ENCODE results near the gene NDEL1.
"Not testable (repeated sequence)": the region's sequence is repeated elsewhere in the genome, so short reads cannot be mapped to it uniquely, and the experiment has no call there.

The NDEL1 gene, protein sequence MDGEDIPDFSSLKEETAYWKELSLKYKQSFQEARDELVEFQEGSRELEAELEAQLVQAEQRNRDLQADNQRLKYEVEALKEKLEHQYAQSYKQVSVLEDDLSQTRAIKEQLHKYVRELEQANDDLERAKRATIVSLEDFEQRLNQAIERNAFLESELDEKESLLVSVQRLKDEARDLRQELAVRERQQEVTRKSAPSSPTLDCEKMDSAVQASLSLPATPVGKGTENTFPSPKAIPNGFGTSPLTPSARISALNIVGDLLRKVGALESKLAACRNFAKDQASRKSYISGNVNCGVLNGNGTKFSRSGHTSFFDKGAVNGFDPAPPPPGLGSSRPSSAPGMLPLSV

DNA sequence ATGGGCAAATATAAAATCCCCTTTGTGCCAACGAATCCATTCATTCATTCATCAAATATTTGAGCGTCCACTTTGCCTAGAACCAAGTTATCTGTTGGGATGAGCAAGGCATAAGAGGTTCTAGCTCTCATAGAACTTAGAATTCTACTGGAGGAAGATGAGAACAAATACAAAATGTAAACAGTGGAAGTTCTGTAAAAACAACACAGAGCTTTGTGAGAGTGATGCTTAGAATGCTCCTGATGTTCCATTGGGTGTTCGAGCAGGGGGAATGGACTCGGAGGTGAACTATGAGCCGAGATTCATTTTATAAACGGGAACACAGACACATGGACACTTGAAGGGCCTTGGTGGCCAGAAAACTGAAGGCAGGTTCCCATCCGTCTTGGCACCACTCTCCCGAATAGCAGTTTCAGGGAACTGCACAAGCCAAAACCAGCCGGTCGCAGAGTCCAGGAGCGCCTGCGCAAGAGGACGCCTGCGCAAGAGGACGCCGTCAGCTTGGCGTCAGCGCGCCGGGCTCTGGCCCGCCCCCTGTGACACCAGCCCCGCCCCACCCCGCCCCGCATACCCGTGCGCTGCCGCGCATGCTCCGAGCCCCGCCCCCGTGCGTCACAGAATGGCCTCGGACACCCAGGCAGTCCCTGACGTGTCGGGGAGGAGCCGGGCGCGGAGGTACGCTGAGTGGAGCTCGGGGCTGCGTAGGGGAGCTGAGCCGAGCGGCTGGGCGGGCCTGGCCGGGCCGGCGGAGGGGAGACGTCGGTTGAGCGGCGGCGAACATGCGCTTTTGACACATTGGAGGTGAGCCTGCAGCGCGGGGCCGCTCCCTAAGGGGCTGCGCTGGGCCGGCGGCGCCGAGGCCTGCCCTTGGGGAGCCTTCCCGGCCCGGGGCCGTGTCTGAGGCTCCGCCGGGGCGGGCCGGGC lies at the start of gene NDEL1:
NDEL1 (plus strand) TSS at position 640 of the 924 bp plus-strand sequence. CDS start 8,388 bp downstream, outside the sequence.
- DNase-seq, result peak; percentile 83 to 90

DNA sequence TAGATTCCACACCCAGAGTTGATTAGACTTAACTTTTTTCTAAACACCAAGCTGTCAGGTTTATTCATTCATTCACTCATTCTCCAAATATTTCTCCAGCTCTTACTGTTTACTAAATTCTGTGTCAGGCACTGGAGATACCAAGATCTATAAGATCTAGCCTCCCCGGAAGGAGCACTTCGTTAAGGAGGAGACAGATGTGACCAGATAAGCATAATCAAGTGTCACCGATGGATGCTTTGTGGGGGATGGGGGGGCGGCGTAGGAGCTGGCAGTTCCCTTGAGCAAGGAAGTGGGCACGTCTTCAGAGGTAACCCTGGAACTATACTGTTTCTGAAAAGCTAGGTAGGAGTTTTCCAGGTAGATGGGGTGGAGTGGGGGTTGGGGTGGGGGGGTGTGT lies 48.8 kb upstream of the NDEL1 start:
- no peak for DNase-seq

DNA sequence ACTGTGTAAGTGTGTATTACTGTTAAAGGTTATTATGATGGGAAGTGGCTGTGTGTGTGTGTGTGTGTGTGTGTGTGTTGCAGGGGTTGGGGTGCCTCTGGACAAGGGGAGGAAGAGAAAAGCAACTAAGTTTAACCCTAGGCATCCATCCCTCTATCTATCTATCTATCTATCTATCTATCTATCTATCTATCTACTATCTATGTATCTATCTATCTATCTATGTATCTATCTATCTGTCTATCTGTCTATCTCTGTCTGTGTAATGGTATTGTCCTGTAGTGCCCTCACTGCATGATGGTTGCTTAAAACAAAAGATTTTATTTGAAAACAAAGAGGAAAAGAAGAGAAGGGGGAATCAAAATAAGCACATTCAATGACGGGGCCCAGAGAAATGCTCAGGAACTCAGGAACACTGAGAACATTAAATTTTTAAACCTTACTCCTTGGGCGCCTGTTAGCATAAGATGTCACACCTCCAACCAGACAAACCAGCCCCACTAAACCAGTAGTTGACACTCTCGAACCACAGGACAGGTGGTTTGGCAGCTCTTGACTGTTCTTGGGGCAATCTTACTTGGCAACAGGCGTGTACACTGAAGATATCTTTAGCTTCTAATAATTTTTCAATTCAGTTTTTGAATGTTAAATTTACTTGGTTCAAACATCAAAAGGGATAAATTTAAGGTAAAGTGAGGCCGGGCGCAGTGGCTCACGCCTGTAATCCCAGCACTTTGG lies 47.6 kb upstream of the NDEL1 start:
- no peak for DNase-seq

DNA sequence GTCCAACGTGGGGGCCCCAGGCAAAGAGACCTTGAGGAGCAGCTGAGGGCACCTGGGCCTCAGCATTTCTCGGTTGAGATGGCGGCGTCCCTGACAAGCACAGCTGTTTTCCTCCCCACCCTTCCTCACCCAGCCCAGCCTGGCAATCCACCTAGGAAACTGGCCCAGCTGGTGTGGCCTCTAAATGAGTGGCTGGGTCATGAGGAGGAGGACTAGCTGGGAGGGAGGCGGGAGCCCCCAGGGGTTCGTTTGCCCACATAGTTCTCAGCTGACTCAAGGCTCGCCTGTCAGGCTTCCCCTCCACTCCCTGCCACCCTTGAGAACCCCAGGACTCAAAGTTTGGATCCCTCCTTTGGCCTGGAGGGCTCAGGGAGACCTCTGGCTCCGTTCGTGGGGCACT lies 44.0 kb upstream of the NDEL1 start:
- no peak for DNase-seq

DNA sequence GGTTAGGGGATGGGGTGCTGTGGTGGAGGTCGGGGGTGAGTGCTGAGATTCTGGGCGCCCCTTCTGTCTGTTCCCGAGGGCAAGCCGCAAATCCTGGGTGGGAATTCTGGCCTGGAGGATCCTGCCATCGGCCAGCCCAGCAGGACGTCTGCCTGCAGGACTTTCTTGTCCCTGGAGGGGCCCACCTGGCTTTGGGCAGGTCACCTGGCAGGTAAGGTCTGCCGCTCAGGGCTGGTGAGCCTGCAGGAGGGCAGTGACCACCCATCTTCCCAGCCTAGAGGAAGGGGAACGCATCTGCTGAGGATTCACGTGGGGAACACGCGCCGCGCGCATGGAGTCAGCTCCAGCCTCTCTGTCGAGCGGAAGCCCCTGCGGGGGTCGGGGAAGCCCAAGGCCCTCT lies 43.4 kb upstream of the NDEL1 start:
- no peak for DNase-seq

DNA sequence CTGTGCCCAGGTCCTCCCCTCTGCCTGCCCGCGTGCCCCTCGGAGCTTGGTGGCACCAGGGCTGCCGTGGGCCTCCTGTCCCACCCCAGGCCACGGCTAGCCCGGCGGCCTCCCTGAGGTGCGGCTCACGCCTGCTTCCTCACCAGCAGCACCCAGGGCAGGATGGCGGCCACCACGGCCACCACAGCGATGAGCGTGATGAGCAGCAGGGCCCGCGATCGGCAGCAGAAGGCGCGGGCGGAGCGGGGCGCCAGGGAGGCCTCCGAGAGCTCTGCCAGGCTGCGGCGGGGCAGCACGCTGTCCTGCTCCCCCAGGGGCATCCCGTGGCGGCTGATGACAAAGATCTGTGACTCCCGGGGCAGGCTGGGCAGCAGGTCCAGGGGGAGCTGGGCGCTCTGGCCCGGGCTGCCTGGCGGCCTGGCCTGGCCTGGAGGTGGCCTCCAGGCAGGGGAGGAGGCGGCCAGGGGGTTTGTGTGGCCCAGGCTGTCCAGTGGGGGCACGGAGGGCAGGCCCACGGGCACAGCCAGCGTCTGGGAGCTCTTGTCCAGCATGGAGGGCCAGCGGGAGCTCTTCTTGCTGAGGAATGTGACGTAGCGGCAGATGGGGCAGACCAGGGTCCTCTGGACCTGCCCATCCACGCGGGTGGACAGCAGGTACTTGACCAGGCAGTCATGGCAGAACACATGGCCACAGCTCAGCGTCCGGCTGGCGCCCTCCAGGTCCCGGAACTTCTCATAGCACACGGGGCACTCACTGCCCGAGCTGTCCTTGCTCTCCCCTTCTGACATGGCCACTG lies 42.8 kb upstream of the NDEL1 start:
- no peak for DNase-seq

DNA sequence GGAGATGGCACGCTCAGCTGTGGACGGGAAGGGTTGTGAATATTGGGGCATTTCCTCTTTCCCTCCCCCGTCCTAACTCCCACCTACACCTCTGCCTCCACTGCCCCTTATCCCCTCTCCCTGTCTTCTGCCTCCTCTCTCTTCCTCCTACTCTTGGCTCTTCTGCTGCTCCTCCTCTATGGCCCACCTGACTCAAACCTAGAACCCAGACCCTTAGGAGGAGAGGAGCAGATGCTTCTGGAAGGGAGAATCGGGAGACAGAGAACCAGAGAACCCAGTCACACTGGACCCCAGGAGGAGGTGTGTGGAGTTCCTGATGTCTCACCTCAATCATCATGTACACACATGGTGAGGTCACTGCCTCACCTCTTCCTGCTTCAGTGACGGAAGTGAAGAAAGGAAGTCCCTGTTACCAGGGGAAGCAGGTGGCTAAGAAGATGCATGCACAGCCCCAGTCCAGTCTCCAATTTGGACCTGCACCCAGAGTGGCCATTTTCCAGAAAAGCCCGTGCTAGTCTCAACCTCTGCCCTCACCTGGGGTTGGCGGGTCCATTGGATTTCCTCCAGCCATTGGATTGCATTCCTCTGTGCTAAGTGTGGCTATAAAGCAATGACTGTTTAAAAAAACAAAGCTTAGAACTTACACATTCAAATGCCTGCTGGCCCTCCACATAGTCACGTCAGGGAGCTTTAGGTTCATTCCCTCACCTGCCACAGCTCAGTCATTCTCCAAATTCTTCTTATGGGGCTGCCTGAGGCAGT lies 42.0 kb upstream of the NDEL1 start:
- no peak for DNase-seq

DNA sequence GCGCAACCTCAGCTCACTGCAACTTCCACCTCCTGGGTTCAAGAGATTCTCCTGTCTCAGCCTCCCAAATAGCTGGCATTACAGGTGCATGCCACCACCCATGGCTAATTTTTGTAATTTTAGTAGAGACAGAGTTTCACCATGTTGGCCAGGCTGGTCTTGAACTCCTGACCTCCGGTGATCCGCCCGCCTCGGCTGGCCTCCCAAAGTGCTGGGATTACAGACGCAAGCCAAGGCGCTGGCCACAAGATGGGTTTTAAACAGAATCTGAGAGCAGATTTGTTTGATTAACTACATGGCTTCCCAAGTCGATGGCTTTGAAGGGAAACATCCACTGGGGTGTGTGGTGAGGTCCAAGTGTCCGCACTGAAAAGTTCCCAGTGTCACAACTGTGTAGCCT lies 41.2 kb upstream of the NDEL1 start:
- DNase-seq, result not testable (repeated sequence)

DNA sequence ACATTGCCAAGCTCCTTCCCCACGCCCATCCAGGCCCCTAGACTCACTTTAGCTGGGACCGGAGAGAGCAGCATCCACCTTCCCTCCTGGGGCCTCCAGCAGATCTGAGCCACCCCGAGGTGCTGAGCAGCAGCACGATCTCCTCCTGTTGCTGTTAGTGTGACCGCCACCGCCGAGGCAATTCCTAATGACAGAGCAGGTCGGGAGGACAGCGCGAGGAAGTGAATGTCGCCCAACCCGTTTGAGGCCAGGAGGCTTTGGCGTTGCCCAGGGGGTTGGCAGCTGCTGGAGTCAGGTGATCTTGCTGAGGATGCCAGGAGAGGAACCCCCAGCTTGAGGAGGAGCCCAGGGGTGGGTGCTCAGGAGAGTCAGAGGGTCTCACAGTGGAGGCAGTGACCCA lies 38.0 kb upstream of the NDEL1 start, which contains the start of gene RNF222:
RNF222 (minus strand) TSS at position 192 of the 400 bp plus-strand sequence. CDS start 4,366 bp downstream, outside the sequence.
- no peak for DNase-seq

DNA sequence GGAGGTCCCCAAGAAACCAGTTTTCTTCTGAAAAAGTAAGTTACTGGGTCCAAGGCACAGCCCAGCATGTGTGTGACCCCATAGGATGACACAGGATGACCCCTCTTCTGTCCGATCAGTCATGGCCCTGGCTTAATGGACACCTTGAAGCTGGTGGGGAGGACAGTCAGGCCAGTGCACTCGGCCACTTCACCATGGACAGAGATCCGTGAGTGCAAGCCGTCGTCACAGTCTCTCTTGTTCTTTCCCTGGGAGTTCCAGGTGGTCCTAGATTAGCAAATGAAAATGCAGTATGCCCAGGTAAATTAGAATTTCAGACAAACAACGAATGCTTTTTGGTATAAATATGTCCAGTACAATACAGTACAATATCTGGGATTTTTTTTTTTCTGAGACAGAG lies 36.7 kb upstream of the NDEL1 start:
- DNase-seq, result no peak

DNA sequence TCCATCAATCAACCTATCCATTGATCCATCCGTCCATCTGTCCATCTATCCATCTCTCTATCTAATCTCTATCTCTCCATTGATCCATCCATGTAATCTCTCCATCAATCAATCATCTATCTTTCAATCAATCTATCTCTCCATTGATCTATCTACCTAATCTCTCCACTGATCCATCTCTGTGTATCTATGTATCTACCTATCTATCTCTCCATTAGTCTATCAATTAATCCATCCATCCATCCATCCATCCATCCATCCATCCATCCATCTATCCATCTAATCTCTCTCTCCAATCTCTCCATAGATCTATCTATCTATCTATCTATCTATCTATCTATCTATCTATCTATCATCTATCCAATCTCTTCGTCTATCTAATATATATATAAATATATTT lies 34.6 kb upstream of the NDEL1 start:
- DNase-seq, result no peak

DNA sequence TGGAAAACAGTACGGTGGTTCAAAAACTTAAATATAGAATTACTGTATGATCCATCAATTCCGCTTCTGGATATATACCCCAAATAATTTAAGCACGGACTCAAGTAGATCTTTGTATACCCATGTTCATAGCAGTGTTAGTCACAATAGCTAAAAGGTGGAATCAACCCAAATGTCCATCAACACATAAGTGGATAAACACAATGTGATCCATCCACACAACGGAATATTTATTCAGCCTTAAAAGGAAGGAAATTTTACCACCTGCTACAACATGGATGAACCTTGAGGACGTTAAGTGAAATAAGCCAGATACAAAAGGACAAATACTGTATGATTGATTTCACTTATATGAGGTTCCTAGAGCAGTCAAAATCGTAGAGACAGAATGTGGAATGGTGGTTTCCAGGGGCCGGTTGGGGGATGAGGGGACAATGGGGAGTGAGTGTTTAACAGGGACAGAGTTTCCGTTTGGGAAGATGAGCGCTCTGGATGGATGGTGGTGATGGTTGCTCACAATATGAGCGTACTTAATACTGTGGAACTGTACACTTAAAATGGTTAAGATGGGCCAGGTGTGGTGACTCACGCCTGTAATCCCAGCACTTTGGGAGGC lies 32.7 kb upstream of the NDEL1 start:
- no peak for DNase-seq

DNA sequence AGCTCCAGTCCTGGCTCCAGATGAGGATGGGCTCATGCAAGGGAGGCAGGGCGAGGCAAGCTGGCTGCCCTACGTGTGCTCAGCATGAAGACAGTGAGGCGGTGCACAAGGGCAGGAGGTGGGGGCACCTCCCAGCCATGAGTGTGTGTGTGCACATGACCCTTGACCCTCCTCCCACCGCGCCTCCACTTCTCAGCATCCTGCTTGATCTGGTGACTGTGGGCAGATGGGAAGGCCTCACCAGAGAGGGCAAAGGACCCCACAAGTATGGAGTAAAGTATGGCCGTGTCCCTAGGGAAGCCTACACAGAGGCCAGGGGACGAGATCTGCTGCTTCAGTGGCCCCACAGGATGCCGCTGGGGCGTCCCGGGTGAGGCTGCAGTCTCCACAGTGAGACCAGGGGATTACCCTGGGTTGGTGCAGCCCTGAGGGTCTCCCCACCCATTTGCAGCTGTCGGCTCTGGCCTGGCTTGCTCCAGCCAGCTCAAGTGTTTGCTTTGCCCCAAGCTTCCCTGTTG lies 30.1 kb upstream of the NDEL1 start:
- no peak for DNase-seq

DNA sequence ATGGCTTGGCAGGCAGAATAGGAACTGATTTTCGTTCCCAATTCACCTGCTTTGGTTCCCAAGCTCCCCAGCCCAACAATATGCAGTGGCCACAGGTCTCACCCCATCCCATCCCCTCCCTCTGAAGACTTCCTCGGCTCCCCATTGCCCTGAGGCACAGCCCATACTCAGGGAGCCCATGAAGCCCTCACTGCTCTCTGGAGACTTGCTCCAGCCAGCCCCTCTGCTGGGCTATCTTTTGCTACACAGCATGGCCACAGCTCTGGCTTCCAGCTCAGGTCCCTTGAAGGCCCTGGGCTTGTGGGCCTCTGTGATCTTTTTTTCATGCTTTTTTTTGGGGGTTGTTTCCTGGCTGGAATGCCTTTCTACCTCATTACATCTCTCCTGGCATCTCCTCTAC lies 29.5 kb upstream of the NDEL1 start:
- DNase-seq, result no peak

DNA sequence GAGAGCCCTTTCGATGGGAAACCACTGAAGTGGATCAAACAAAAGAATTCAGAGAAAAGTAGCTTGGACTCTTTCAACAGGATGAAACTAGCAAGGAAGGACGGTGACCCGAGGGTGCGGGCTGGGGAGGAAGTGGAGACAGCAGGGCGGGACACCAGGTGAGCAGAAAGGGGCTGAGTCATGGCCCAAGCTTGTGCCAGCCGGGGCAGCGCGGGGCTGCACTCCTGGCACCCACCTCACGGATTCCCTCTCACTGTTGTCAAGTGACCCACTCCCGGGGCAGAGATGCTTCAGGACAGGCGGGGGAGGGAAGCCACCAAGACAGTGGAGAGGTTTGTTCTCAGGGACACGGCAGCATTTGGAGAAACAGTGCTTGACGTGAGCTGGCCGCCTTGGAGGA lies 27.3 kb upstream of the NDEL1 start:
- no peak for DNase-seq

DNA sequence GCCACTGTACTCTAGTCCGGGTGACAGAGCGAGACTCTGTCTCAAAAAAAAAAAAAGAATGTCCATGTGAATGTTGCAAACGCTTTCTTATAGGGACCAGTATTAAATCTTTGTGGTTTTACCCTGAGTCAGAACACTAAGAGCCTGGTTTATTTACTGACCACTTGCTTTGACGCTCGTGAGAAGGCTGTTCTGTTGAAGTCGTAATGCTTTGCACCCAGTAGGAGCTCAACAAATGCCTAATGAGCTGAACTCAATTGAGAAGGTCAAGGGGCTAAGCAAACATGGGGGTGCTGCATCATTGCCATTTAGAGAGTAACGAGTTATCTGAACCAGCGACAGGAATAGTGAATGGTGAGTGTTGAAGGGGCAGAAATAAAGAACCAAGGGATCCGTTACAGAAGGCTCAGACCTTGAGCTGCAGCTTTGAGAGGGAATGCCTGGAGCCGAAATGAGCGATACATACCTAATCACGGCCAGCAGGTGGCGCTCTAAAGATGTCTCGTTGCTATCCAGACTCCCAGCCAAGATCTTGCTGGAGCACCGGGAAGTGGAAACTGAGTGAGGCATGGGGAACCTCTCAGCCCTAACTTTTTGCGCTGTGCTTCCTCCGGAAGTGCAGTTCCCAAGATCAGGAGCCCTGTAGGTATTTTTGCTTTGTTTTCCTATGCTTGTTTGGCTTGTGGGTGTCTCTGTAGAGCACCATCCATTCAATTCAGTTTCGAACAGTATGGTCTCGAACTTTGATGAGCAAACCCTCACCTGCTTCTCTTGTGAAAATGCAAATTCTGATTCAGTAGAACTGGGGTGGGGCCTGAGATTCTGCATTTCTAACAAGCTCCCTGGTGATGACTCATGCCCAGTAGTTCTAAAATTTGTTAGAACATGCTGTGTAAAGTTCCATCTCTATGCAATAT lies 25.5 kb upstream of the NDEL1 start:
- DNase-seq, result peak; percentile 35 to 84

DNA sequence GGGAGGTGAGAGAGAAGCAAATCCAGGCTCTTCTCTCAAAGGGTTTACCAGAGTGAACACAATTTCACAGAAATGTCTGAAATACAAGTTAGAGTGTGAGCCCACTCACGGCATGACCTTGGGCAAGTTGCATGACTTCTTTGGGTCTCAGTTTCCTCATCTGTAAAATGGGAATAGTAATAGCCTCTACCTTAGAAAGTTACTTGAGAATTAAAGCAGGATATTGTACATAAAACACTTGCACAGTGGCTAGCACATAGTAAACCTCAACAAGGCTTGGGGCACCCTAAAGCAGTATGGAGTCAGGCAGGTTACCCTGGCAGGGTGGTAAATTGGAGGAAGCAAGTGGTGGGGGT lies 24.8 kb upstream of the NDEL1 start:
- no peak for DNase-seq

DNA sequence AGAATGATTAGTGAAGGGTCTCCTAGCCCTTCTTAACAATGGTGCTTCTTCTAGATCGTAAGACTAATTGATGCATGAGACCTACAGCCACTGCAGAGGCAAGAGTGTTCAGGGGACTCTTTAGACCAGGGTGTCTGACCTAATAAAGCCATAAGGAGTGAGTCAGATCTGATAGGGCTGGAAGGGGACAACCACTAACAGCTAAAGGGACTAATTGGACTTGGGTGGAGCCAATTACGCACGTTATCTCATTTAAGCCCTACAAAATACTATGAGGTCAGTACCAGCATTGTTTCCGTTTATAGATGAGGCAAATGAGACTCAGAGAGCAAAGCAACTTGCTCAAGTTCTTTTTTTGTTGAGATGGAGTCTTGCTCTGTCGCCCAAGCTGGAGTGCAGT lies 23.6 kb upstream of the NDEL1 start:
- no peak for DNase-seq

DNA sequence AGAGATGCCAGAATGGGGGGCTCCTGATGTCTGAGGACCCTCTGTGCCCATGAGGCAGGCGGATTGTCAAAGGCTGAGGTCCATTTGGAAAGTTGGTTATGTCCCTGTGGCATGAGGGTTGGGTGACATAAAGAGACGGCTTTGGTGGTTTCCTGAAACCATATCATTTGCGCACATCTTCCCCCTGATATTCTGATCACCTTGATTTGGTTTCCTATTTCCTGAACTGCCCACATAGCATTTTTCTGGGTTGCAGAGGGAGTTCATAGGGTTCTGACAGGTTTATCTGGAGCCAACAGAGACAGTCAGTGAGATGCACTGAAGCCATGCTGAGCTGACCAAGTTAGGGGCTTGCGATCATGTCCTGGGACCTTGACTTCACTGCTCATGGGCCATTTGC lies 22.4 kb upstream of the NDEL1 start:
- DNase-seq, result no peak

DNA sequence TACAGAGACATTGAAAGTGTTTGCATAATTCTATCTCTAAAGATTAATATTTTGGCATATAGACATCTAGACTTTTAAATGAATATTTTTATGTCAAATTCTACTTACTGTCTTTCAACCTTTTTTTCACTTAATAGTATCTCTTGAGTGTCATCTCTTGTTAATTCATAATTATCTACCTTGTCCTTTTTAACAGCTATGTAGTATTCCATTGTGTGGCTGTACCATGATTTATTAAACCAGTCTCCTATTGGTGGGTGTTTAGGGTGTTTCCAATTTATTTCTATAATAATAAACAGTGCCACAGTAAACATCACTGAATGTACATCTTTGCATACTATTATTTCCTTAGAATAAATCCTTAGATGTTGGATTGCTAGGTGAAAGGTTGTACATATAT lies 21.7 kb upstream of the NDEL1 start:
- DNase-seq, result no peak

Measured in SW 1271 (cell line).